GM12878 (cell line): ENCODE measurements around the gene GMDS. TPM values are rescaled to one million over a fixed set of nuclear protein-coding genes. Genes with fewer than 3 reads are reported as not detected.

Source experiments
- ATAC-seq: fragments of 200-7000 bp; cut with Tn5 transposase; 3 replicates; pipeline ENCODE4 v1.9.1; 2020; ENCODE audit warnings: mild to moderate bottlenecking, moderate library complexity
- BruUV-seq: library from RNA; stranded (reverse); fragments of 400-500 nt; replicated peaks from 2 replicates; lab custom pipeline; 2021; lab: Mats Ljungman, UMichigan
- CTCF ChIA-PET: fragments of 300-600 bp; sonication (Branson Sonifier 250); formaldehyde crosslinking; extraction: SDS; loops from one replicate; lab custom pipeline; 2021; ENCODE audit warnings: inconsistent platforms; lab: Yijun Ruan, JAX
- POLR2A ChIA-PET: fragments of 350-600 bp; formaldehyde crosslinking; extraction: SDS; loops from one replicate; lab custom pipeline; 2021; ENCODE audit warnings: inconsistent platforms; lab: Charles Lee
- RAD21 ChIA-PET: fragments of 300-600 bp; sonication (Branson Sonifier 250); formaldehyde crosslinking; loops from one replicate; lab custom pipeline; 2023; ENCODE audit warnings: antibody characterized with exemption; ENCODE audit not compliant: unreplicated experiment; lab: Charles Lee
- SMC1A ChIA-PET: fragments of 300-600 bp; sonication (Branson Sonifier 250); formaldehyde crosslinking; loops from one replicate; lab custom pipeline; 2023; ENCODE audit not compliant: unreplicated experiment, uncharacterized antibody; lab: Charles Lee
- DNase-seq: peaks from one replicate; pipeline ENCODE4 v3.0.0-alpha.2; 2011; ENCODE audit warnings: low read depth, low spot score
- FAIRE-seq: peaks from 3 replicates; lab custom pipeline; 2011; peaks lifted over from hg19 to GRCh38; lab: Jason Lieb, UNC
- H2AFZ ChIP-seq: 2 replicates; pipeline ENCODE4 v1.6.0; 2011; ENCODE audit warnings: low read depth, low read length, control low read depth; ENCODE audit not compliant: control insufficient read depth
- H3K27ac ChIP-seq: 2 replicates; pipeline ENCODE4 v1.5.1; 2011; ENCODE audit warnings: control low read depth; ENCODE audit not compliant: control insufficient read depth, insufficient read depth
- H3K27me3 ChIP-seq, 2 experiments: replicated peaks in 1 of 2; 2 replicates each; pipeline versions ENCODE4 v1.6.0 to v1.6.1; 2011; ENCODE audit warnings: low read length in 1 of 2; ENCODE audit not compliant: control insufficient read depth in 2 of 2, insufficient read depth in 2 of 2
- H3K36me3 ChIP-seq, 2 experiments: 2 replicates each; pipeline ENCODE4 v1.5.1; 2011; ENCODE audit warnings: low read length in 1 of 2; ENCODE audit not compliant: control insufficient read depth in 2 of 2, insufficient read depth in 2 of 2
- H3K4me1 ChIP-seq: 2 replicates; pipeline ENCODE4 v1.6.1; 2011; ENCODE audit warnings: mild to moderate bottlenecking, low read length, moderate library complexity, mixed read lengths; ENCODE audit not compliant: control insufficient read depth, insufficient read depth
- H3K4me2 ChIP-seq: 2 replicates; pipeline ENCODE4 v1.6.0; 2011; ENCODE audit warnings: control low read depth; ENCODE audit not compliant: control insufficient read depth, insufficient read depth
- H3K4me3 ChIP-seq: fragments of 200-600 bp; sonication (generic); 2 replicates; pipeline ENCODE4 v1.5.1; 2016
- H3K79me2 ChIP-seq: 2 replicates; pipeline ENCODE4 v1.6.0; 2011; ENCODE audit warnings: low read length; ENCODE audit not compliant: control insufficient read depth, insufficient read depth
- H3K9ac ChIP-seq: 2 replicates; pipeline ENCODE4 v1.8.0; 2011; ENCODE audit warnings: low read length, control low read depth, mixed read lengths; ENCODE audit not compliant: control insufficient read depth, insufficient read depth
- H3K9me3 ChIP-seq: replicated peaks from 3 replicates; pipeline ENCODE4 v1.5.1; 2011; ENCODE audit warnings: mild to moderate bottlenecking, low read length; ENCODE audit not compliant: control insufficient read depth, insufficient read depth
- H4K20me1 ChIP-seq: 2 replicates; pipeline ENCODE4 v1.6.0; 2011; ENCODE audit not compliant: control insufficient read depth, insufficient read depth
- BCL11A ChIP-seq: IDR thresholded peaks from 2 replicates; pipeline ENCODE4 v1.6.1; 2011; ENCODE audit warnings: low read depth, low read length
- IRF3 ChIP-seq: fragments of 450-650 bp; IDR thresholded peaks from 2 replicates; pipeline ENCODE4 v1.6.1; 2014; ENCODE audit warnings: mild to moderate bottlenecking
- IRF4 ChIP-seq: IDR thresholded peaks from 2 replicates; pipeline ENCODE4 v1.6.1; 2011; ENCODE audit warnings: low read depth, low read length
- MAX ChIP-seq: IDR thresholded peaks from 2 replicates; pipeline ENCODE4 v1.6.1; 2012; ENCODE audit warnings: low read depth, low read length, improper control_type of control experiment
- MEF2A ChIP-seq: IDR thresholded peaks from 2 replicates; pipeline ENCODE4 v1.6.1; 2011; ENCODE audit warnings: low read depth, mild to moderate bottlenecking, low read length, moderate library complexity; ENCODE audit not compliant: insufficient read depth
- NFYB ChIP-seq: IDR thresholded peaks from 2 replicates; pipeline ENCODE4 v1.6.1; 2011; ENCODE audit warnings: low read depth, mild to moderate bottlenecking, low read length, improper control_type of control experiment, moderate library complexity; ENCODE audit not compliant: insufficient read depth
- WGBS: methylation state at CpG from one replicate; pipeline ENCODE4 v1.1.6; 2016; ENCODE audit warnings: low lambda C conversion rate; ENCODE audit not compliant: insufficient replicate concordance, insufficient coverage; ENCODE audit errors: missing lambda C conversion rate; 5-methylcytosine and 5-hydroxymethylcytosine counted together
- in situ Hi-C: fragments of 300-500 bp; cut with MboI; formaldehyde crosslinking; loops from 9 replicates; pipeline ENCODE4 v1.14.3; 2018; ENCODE audit warnings: mixed read lengths
- intact Hi-C: fragments of 100-400 bp; cut with micrococcal nuclease; formaldehyde crosslinking; loops from one replicate; pipeline ENCODE4 v1.14.2; 2022; ENCODE audit not compliant: unreplicated experiment
- polyA plus RNA-seq, 11 experiments: library from polyadenylated mRNA; depleted of rRNA in 4 of 11; unstranded in 6 of 11; stranded (reverse) in 5 of 11; fragments of >200 nt; fragmentation: Nextera tagmentation in 4 of 11; fragmentation: Illumina TruSeq in 1 of 11; extraction: Ambion mirVana in 4 of 11; extraction: Trizol in 1 of 11; gene quantifications; 1 replicate in 1 of 11; 2 replicates in 10 of 11; pipeline versions ENCODE4 v1.2.1 to v1.2.3, GENCODE V29; 2011 to 2016; ENCODE audit warnings: inconsistent platforms in 2 of 11, missing spikeins in 2 of 11, low read depth in 1 of 11
- total RNA-seq, 4 experiments: library from RNA; depleted of rRNA in 3 of 4; stranded (reverse); fragments of >200 nt in 3 of 4; fragmentation: Illumina TruSeq in 1 of 4; extraction: Trizol in 1 of 4; gene quantifications; 2 replicates each; pipeline versions ENCODE4 v1.2.1 to v1.2.3, GENCODE V29; 2013 to 2021
- TF ChIP-seq, protein P1 (sequence below): fragments of 450-650 bp; IDR thresholded peaks from 2 replicates; pipeline ENCODE4 v1.6.1; 2017; ENCODE audit warnings: mild to moderate bottlenecking
- TF ChIP-seq, protein P2 (sequence below): IDR thresholded peaks from 2 replicates; pipeline ENCODE4 v1.6.1; 2012; ENCODE audit warnings: low read depth, low read length, improper control_type of control experiment

The GMDS gene
- total and polyA plus RNA-seq, 10 of the 15 experiments (the other 5 are each of a cell fraction or from before 2014, with no cell fraction given): 0.61 to 53.8 (median 29.3) TPM

DNA sequence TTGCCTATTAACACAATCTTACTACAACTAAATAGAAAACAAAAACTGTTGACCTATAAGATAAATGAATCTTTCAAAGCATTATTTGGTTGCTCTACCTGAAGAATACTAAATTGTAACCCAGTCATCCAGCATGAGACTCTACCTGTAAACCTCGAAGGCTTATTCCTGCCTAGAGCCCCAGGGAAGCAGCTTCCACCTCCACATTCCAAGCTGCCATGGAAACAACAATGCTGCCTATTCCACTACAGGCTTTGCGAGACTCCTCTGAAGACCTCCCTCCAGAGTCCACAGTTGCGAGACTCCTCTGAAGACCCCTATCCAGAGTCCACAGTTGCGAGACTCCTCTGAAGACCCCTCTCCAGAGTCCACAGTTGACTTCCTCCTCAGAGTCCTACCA, 15.7 kb downstream of the GMDS start (continued):
- TF ChIP-seq, protein P1, sequence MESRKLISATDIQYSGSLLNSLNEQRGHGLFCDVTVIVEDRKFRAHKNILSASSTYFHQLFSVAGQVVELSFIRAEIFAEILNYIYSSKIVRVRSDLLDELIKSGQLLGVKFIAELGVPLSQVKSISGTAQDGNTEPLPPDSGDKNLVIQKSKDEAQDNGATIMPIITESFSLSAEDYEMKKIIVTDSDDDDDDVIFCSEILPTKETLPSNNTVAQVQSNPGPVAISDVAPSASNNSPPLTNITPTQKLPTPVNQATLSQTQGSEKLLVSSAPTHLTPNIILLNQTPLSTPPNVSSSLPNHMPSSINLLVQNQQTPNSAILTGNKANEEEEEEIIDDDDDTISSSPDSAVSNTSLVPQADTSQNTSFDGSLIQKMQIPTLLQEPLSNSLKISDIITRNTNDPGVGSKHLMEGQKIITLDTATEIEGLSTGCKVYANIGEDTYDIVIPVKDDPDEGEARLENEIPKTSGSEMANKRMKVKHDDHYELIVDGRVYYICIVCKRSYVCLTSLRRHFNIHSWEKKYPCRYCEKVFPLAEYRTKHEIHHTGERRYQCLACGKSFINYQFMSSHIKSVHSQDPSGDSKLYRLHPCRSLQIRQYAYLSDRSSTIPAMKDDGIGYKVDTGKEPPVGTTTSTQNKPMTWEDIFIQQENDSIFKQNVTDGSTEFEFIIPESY: no peak
- TF ChIP-seq, protein P2, sequence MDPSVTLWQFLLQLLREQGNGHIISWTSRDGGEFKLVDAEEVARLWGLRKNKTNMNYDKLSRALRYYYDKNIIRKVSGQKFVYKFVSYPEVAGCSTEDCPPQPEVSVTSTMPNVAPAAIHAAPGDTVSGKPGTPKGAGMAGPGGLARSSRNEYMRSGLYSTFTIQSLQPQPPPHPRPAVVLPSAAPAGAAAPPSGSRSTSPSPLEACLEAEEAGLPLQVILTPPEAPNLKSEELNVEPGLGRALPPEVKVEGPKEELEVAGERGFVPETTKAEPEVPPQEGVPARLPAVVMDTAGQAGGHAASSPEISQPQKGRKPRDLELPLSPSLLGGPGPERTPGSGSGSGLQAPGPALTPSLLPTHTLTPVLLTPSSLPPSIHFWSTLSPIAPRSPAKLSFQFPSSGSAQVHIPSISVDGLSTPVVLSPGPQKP: no peak

- Histone ChIP-seq H3K36me3 (no peaks in the 10 kb centered on the region), H3K4me3 (no peak overlapping the region), H3K79me2 (peaks cover 33% of the 10 kb centered on the region), H3K4me2 (no peak overlapping the region), H2AFZ (no peak overlapping the region), H3K9me3 (no peaks in the 10 kb centered on the region), H3K9ac (no peak overlapping the region), H3K27ac (no peak overlapping the region), H3K27me3 (no peaks in the 10 kb centered on the region), H4K20me1 (no peaks in the 10 kb centered on the region), H3K4me1 (peaks cover 30% of the 10 kb centered on the region)
- ChIA-PET SMC1A (no interaction called here), CTCF (interaction anchor here (0.6 kb wide), 1 partner anchor 67 kb away, joined by 3 read pairs; no protein-coding TSS in a partner anchor), POLR2A (no interaction called here), RAD21 (interaction anchor here (1.1 kb wide), 1 partner anchor 19 kb away, joined by 3 read pairs; no protein-coding TSS in a partner anchor)
- intact Hi-C loops (no loop called here), in situ Hi-C loops (no loop called here)
- BruUV-seq: no TSS peak
- FAIRE-seq: no peak
- WGBS: 100% methylated on average over 4 of the region's 4 CpGs
- no peak for ATAC-seq
- TF ChIP-seq BCL11A: no peak
- TF ChIP-seq IRF3: no peak
- no peak for TF ChIP-seq MAX
- TF ChIP-seq NFYB: no peak
- TF ChIP-seq IRF4: no peak
- no peak for TF ChIP-seq MEF2A
- TF ChIP-seq, protein P2: no peak
- TF ChIP-seq, all 136 proteins: peak for 0
- no peak for DNase-seq
Observed at GRCh38 chr6:2229039-2229438, 16.4 kb downstream of the GMDS start.
